ENCODE results near the gene DRICH1. TPM values are rescaled to one million over a fixed set of nuclear protein-coding genes. Genes with fewer than 3 reads are reported as not detected.
A peak's percentile ranks its signal among the peaks of the same experiment; 100 is the strongest.
"Not testable (repeated sequence)": the region's sequence is repeated elsewhere in the genome, so short reads cannot be mapped to it uniquely, and the experiment has no call there.

The DRICH1 gene
- total RNA-seq, 1 experiment from 2014 or later, result 0.15 TPM

GRCh38 chr22:23677701-23677995 is 45.5 kb upstream of the DRICH1 start:
- Histone ChIP-seq H3K9ac (ENCODE audit: low read length) (no peak overlapping the region), H2AFZ (ENCODE audit: low read length) (no peak overlapping the region), H3K36me3 (ENCODE audit: low read depth, low read length) (no peaks in the 10 kb centered on the region), H4K20me1 (ENCODE audit: low read length) (no peaks in the 10 kb centered on the region), H3K4me1 (ENCODE audit: insufficient read depth, low read length) (no peaks in the 10 kb centered on the region), H3K4me2 (ENCODE audit: low read length) (no peak overlapping the region), H3K27ac (ENCODE audit: low read length) (no peak overlapping the region), H3K9me2 (replicated peaks; ENCODE audit: low read length) (no peaks in the 10 kb centered on the region), H3K9me3 (ENCODE audit: low read length) (no peaks in the 10 kb centered on the region), H3K79me2 (ENCODE audit: low read length) (no peaks in the 10 kb centered on the region), H3F3A (ENCODE audit: low read length, unreplicated experiment) (no peaks in the 10 kb centered on the region), H3K4me3 (ENCODE audit: low read length) (no peak overlapping the region), H3K27me3 (ENCODE audit: low read length) (no peaks in the 10 kb centered on the region)
- ChIA-PET POLR2A (ENCODE audit: unreplicated experiment) (no interaction called here), CTCF (no interaction called here)
- no peak for TF ChIP-seq EZH2 (IDR thresholded peaks at IDR 0.05; ENCODE audit: low read length, unreplicated experiment)
- TF ChIP-seq, protein P1, sequence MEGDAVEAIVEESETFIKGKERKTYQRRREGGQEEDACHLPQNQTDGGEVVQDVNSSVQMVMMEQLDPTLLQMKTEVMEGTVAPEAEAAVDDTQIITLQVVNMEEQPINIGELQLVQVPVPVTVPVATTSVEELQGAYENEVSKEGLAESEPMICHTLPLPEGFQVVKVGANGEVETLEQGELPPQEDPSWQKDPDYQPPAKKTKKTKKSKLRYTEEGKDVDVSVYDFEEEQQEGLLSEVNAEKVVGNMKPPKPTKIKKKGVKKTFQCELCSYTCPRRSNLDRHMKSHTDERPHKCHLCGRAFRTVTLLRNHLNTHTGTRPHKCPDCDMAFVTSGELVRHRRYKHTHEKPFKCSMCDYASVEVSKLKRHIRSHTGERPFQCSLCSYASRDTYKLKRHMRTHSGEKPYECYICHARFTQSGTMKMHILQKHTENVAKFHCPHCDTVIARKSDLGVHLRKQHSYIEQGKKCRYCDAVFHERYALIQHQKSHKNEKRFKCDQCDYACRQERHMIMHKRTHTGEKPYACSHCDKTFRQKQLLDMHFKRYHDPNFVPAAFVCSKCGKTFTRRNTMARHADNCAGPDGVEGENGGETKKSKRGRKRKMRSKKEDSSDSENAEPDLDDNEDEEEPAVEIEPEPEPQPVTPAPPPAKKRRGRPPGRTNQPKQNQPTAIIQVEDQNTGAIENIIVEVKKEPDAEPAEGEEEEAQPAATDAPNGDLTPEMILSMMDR (conservative IDR thresholded peaks at IDR 0.05; ENCODE audit: low read depth, low read length), result no peak
- no peak for TF ChIP-seq EZH2phosphoT487 (IDR thresholded peaks at IDR 0.05; ENCODE audit: borderline replicate concordance, low read length)
- no TSS peak for BruUV-seq (replicated peaks)
- ATAC-seq (no peak), DNase-seq (no peak)
- intact Hi-C loops (cut with micrococcal nuclease), result no loop called here

DNA sequence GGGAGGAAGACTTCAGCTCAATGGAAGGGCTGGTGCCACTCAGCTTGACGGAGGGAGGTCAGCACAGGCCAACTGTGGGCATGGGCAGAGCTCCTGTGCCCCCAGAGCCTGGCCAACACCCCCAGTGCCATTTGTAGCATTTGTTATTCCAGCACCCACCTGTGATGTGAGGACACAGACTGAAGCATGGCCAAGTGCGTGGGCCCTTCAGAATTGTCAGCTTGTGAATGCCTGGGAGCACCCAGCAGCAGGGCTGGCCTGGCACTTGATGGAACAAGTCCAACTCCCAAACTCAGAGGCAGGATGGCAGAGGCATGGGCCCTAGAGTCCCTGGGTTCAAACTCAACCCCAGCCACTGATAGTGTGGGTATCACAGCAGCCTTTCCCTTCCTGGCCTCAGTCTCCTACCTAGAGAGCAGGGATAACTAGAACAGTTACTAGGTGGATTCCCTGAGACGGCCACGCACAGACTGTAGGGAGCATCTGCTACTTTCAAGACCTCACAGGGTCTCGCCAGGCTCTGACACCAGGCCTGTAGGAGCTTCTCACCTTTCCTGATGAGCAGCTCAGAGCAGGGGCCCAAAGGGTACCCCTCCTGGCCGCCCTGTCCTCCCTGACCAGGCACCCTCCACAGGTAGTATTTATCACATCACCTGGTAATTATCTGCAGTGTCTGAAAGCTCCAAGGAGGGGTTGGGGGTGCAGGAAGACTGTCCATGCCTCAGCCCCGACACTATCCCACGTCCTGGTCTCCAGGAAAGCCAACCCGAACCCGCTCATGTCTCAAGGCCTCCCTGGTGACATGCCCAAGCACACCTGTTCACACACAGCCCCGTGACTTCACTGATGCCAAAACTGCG is 45.0 kb upstream of the DRICH1 start:
- POLR2A ChIA-PET (ENCODE audit: unreplicated experiment); H3K4me2 ChIP-seq (ENCODE audit: low read length); H3K4me1 ChIP-seq (ENCODE audit: insufficient read depth, low read length); H3F3A ChIP-seq (ENCODE audit: low read length, unreplicated experiment); CTCF ChIA-PET; H3K9ac ChIP-seq (ENCODE audit: low read length); H3K36me3 ChIP-seq (ENCODE audit: low read depth, low read length); H3K27me3 ChIP-seq (ENCODE audit: low read length); ATAC-seq; H3K4me3 ChIP-seq (ENCODE audit: low read length); H2AFZ ChIP-seq (ENCODE audit: low read length); intact Hi-C loops (cut with micrococcal nuclease); H3K79me2 ChIP-seq (ENCODE audit: low read length); H3K27ac ChIP-seq (ENCODE audit: low read length); H4K20me1 ChIP-seq (ENCODE audit: low read length); H3K9me3 ChIP-seq (ENCODE audit: low read length); DNase-seq; BruUV-seq (replicated peaks); H3K9me2 ChIP-seq (replicated peaks; ENCODE audit: low read length): not testable (repeated sequence)

DNA sequence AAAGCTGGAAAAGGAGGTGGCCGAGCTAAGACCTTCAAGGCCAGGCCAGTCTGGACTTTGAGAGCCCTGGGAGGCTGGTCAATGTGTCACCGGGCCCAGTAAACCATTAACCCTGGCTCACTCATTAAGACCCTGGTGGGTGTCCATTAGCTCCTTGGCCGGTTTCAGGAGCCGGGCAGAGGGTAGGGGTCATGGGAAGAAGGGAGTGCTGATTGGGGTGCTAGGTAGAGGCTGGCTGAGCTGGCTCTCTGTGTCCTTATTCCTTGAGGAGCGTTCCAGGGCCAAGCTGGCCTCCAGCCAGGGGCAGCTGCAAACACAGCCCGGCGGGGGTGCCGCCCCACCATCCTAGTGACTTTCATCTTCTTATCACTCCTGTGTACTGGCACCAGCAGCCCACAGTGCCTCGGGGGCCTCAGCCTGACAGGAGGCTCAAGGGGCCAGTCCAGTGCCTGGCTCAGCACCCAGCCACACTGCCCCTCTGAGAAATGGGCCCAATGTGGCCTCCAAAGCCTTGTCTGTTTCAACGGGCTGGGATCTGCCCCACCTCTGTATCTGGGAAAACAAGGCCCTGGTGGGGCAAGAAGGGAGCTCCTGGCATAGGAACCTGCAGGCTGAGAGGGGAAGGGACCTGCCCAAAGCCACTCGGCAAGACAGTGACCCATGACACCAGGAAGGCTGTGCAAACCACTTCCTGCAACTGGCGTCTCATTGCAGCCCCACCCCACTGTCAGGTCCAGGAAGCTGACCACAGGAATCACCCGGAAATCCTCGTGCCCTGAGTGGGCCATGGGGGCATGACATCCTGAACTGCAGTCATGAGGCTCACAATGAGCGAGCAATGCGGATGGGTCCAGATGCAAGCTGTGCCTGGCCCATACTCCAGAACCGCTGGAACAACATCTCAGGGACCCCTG is 43.6 kb upstream of the DRICH1 start:
- H3K27ac ChIP-seq (ENCODE audit: low read length), result no peak overlapping the region
- POLR2A ChIA-PET (ENCODE audit: unreplicated experiment), result no interaction called here
- no peaks in the 10 kb centered on the region for H3K27me3 ChIP-seq (ENCODE audit: low read length)
- H3K9ac ChIP-seq (ENCODE audit: low read length), result no peak overlapping the region
- no peak overlapping the region for H3K4me3 ChIP-seq (ENCODE audit: low read length)
- H3K9me2 ChIP-seq (replicated peaks; ENCODE audit: low read length), result no peaks in the 10 kb centered on the region
- CTCF ChIA-PET, result no interaction called here
- peak; percentile 3 for DNase-seq
- no peak overlapping the region for H3K4me2 ChIP-seq (ENCODE audit: low read length)
- no peaks in the 10 kb centered on the region for H3K36me3 ChIP-seq (ENCODE audit: low read depth, low read length)
- H3F3A ChIP-seq (ENCODE audit: low read length, unreplicated experiment), result no peaks in the 10 kb centered on the region
- TF ChIP-seq EZH2 (IDR thresholded peaks at IDR 0.05; ENCODE audit: low read length, unreplicated experiment) (no peak), EZH2phosphoT487 (IDR thresholded peaks at IDR 0.05; ENCODE audit: borderline replicate concordance, low read length) (no peak)
- TF ChIP-seq, protein P1 (conservative IDR thresholded peaks at IDR 0.05; ENCODE audit: low read depth, low read length), result no peak
- H3K9me3 ChIP-seq (ENCODE audit: low read length), result no peaks in the 10 kb centered on the region
- H2AFZ ChIP-seq (ENCODE audit: low read length), result no peak overlapping the region
- BruUV-seq (replicated peaks), result no TSS peak
- no peaks in the 10 kb centered on the region for H4K20me1 ChIP-seq (ENCODE audit: low read length)
- ATAC-seq, result no peak; the same call in 1 of the 2 replicates
- H3K79me2 ChIP-seq (ENCODE audit: low read length), result no peaks in the 10 kb centered on the region
- intact Hi-C loops (cut with micrococcal nuclease), result no loop called here
- no peaks in the 10 kb centered on the region for H3K4me1 ChIP-seq (ENCODE audit: insufficient read depth, low read length)

DNA sequence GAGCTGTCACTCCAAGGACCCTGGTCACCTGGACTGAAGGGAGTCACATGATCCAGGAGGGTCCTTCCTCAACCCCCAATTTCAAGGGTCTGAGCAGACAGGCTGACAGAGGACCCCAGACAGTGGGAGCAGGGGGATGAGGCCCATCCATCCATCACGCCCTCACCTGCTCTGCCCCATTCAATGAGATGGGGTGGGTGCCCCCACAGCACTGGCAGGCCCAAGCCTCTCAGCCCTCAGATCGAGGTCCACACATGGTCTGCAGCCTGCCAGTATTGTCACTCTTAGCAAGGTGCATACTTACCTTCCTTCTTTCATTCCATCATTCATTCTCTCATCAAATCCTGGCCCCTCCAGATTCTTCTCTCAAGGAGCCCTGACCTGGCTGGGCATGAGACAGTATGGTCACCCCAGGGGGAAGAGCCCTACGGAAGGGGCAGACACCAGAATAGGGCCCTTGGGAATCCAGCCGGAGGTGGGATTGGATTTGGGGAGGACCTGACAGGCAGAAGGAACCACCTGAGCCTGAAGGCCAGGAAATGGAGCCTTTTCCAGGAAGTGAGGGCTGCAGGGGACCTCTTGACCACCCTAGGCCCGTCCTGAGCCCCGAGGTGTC is 42.9 kb upstream of the DRICH1 start:
- H3K9me2 ChIP-seq (replicated peaks; ENCODE audit: low read length); intact Hi-C loops (cut with micrococcal nuclease); H3K4me1 ChIP-seq (ENCODE audit: insufficient read depth, low read length); H3K79me2 ChIP-seq (ENCODE audit: low read length); H3K36me3 ChIP-seq (ENCODE audit: low read depth, low read length); H3K27ac ChIP-seq (ENCODE audit: low read length); H3K9me3 ChIP-seq (ENCODE audit: low read length); H3K4me3 ChIP-seq (ENCODE audit: low read length); H4K20me1 ChIP-seq (ENCODE audit: low read length); CTCF ChIA-PET; H3K9ac ChIP-seq (ENCODE audit: low read length); BruUV-seq (replicated peaks); ATAC-seq; POLR2A ChIA-PET (ENCODE audit: unreplicated experiment); H3K4me2 ChIP-seq (ENCODE audit: low read length); H3K27me3 ChIP-seq (ENCODE audit: low read length); H3F3A ChIP-seq (ENCODE audit: low read length, unreplicated experiment); H2AFZ ChIP-seq (ENCODE audit: low read length); DNase-seq: not testable (repeated sequence)

Measured in PC-3 (cell line).